ENCODE results near the gene GRM1.
"Not testable (repeated sequence)": the region's sequence is repeated elsewhere in the genome, so short reads cannot be mapped to it uniquely, and the experiment has no call there.

Gene GRM1

GRCh38 chr6:146200176-146200575 lies 171.3 kb downstream of the GRM1 start:
- no peak for DNase-seq

GRCh38 chr6:146202570-146202969 lies 173.7 kb downstream of the GRM1 start:
- no peak for DNase-seq

GRCh38 chr6:146209942-146210341 lies 181.1 kb downstream of the GRM1 start:
- DNase-seq, result no peak

DNA sequence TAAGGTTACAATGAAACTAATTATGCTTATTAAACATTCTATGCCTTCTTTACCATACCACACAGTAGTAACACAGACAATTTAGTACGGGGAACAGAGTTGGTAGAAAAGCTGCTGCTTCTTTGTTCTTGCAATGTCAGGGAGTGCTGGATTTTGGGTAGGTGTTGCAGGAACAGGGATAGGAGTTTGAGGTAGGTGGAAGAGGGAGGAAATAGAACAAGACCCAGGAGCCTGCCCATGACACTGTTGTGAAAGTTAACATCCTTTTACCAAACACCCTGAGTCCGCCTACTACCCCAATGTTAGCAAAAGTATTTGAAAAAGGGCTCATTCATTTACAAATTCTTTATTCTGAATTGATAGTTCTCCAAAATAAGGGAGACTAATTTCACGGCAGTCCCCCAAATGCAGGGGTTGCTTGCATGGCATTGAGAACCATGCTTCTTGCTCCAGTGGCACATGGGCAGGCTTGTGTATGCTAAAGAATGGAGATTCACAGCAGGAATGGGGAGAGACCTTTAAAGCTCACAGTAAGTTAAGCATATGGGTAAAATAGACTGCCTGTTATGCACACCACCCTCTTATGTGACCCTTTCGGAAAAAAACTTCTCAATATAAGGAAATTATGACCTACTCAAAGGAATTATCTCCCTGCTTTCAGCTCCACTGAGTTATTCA lies 181.7 kb downstream of the GRM1 start:
- DNase-seq, result no peak

DNA sequence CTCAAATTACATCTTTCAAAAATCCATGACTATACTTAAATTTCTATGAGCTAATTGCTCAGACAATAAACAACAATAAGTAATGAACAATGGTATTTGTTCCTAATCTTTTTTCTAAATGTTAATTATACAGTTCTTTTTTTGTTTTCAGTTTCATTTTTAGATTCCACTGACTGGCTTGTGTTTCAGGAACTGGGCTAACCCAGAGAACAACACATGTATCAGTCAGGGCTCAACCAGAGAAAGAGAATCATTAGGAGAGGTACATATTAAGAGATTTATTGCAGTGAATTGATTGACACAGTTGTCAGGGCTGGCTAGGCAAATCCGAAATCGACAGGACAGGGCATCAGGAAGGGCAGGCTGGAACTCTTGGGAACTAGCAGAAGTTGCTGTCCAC lies 182.8 kb downstream of the GRM1 start:
- DNase-seq, result no peak

- no peak for DNase-seq
These were observed 183.9 kb downstream of the GRM1 start for GRCh38 chr6:146212781-146213180.

DNA sequence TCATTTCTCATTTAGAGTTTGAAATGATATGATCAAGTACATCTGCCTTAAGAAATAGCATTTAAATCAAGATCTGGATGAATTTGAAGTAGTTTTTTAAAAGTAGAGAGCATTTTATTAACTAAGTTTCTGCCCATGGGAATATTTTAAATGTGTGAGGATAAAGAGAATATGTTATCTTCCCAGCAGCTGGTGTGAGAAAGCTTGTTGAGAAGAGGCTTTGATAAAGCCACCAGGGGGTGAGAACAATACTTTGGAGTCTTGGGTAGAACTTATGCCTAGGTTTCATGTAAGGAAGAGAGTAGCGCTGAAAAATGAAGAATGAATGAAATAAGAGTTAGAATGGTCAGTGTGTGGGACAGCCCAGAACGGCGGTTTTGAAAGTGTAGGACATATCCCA lies 190.2 kb downstream of the GRM1 start:
- DNase-seq, result no peak

- no peak for DNase-seq
These were observed 195.6 kb downstream of the GRM1 start for GRCh38 chr6:146224449-146224848.

GRCh38 chr6:146224988-146225387 lies 196.1 kb downstream of the GRM1 start:
- no peak for DNase-seq

GRCh38 chr6:146240322-146240721 lies 211.5 kb downstream of the GRM1 start:
- no peak for DNase-seq

GRCh38 chr6:146240807-146241206 lies 211.9 kb downstream of the GRM1 start:
- no peak for DNase-seq

DNA sequence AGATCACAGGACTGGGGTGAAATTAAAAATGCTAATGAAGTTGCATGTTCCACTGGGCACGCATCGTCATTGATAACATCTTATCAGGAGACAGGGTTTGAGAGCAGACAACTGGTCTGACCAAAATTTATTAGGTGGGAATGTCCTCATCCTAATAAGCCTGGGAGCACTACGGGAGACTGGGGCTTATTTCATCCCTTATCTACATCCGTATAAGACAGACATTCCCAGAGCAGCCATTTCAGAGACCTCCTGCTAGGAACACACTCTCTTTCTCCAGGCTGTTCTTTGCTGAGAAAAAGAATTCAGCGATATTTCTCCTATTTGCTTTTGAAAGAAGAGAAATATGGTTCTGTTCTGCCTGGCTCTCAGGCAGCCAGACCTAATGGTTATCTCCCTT lies 214.8 kb downstream of the GRM1 start:
- not testable (repeated sequence) for DNase-seq

- no peak for DNase-seq
These were observed 215.8 kb downstream of the GRM1 start for GRCh38 chr6:146244630-146245143.

DNA sequence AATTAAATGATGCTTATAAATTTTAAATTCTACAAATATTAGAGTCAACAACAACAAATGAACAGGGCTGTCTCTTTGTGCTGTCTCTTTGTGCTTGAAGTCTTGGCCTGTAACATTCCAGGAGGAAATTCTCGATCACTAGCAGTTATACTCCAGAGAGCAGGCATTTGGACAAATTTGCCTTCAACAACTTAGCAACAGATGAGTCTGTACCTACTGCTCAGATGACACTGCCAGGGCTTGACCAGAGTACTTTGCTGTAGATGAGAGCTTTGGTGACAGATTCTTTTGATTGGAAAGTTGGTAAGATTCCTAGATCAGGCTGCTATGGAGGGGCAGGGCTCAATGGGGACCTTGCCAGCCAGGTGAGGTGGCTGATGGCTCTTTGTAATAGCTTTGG lies 217.2 kb downstream of the GRM1 start:
- DNase-seq, result no peak

DNA sequence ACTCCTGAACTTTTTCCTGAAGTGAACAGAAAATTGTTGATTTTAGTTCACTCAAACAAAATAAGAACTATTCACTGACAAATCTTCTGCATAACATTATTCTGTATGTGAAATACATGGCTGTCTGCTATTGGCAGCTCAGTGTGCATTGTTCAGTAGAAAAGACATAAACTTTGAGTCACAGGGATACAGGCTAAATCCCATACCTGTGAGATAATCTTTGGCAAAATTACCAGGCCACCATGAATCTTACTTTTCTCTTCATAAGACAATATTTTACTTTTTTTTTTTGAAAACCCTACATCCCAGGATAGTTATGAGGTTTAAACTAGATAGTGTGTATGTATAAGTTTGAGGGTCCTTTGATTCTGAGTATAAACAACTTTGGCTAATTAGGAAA lies 224.8 kb downstream of the GRM1 start:
- DNase-seq, result no peak

- no peak for DNase-seq
These were observed 229.3 kb downstream of the GRM1 start for GRCh38 chr6:146258206-146258605.

DNA sequence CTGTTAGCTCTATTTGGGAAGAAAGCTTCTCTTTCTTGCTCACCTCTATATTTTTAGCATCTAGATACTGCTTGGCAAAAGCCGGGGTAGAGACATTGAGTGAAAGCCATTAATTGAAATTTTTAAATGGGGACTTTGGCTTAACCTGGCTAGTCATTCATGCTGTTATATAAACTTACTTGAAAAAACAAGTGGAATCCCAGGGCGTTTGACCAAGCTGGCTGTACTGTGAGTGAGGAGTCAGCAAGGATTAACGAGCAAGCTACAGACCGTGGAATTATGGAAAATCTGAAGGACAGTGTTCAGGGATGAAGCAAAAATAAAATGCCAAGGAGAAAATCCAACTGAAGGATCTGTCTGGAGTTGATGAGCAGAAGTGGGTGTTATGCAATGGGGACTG lies 232.0 kb downstream of the GRM1 start:
- no peak for DNase-seq

GRCh38 chr6:146265056-146265455 lies 236.2 kb downstream of the GRM1 start:
- no peak for DNase-seq

DNA sequence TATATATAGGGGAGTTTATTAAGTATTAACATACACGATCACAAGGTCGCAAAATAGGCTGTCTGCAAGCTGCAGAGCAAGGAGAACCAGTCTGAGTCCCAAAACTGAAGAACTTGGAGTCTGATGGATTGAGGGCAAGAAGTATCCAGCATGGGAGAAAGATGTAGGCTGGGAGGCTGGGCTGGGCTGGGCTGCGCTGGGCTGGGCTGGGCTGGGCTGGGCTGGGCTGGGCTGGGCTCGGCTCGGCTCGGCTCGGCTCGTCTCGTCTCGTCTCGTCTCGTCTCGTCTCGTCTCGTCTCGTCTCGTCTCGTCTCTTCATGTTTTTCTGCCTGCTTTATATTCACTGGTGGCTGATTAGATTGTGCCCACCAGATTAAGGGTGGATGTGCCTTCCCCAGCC lies 238.6 kb downstream of the GRM1 start:
- DNase-seq, result no peak

- DNase-seq, result no peak
These were observed 239.1 kb downstream of the GRM1 start for GRCh38 chr6:146267946-146268345.

DNA sequence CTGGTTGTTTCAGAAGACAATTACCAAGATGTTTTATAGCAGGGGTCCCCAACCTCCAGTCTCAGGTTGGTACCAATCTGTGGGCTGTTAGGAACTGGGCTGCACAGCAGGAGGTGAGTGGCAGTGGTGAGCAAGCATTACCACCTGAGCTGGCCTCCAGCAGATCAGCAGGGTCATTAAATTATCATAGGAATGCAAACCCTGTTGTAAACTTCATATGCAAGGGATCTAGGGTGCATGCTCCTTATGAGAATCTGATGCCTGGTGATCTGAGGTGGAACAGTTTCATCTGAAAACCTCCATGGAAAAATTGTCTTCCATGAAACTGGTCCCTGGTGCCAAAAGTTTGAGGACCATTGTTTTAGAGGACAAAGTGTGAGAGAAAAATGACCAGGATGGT lies 240.6 kb downstream of the GRM1 start:
- DNase-seq, result no peak

GRCh38 chr6:146271163-146271562 lies 242.3 kb downstream of the GRM1 start:
- DNase-seq, result not testable (repeated sequence)

DNA sequence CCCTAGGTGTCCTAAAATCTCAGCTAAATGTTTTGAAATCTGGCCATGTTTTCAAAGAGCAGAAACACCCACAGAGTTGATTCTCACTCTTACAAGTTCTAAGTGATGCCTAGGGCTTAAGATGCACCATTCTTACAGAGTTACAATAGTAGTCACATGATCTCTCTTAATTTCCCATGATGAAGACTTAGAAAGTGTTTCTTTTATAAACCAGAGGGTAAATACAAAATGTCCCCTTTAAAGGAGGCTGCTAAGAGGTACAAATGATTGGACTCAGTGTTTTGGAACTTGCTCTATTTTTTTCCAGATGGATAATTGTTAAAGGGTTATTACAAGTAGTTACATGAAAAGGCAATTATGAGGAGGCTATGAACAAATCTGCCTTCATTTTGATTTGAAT lies 244.6 kb downstream of the GRM1 start:
- DNase-seq, result no peak

GRCh38 chr6:146277142-146277541 lies 248.3 kb downstream of the GRM1 start:
- no peak for DNase-seq

DNA sequence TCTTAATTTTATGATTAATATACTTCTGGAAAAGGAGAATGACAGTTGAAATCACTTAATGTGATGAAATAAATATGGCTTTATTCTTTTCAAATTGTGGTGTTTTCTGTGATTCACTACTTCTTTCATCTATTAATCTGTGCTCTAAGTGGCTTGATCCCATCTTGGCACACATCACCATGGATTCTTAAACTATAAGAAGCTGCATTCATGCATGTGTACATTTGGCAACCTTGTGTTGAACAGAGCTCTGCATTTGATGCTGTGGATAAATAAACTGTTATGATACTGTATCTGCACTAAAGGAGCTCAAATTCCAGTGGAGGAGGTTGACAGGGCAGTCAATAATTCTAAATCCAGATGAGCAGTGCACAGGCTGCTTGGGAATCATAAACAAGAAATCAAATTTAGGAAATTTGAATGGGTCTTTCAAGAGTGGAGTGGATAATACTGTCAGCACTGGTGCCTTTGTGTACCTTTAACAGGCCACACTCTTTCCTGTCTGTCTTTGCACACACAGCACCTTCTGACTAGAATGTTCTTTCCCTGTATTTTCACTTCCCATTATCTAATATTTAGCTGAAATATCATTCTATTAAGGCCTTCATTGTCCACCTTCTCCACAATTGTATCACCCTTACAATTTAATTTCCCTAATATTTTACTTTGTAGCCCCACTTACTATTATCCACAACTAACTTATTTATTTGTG lies 252.9 kb downstream of the GRM1 start:
- DNase-seq, result no peak

Measured in DMS79 treated with DMSO at 0.1 percent for 48 hours (cell line).